ENCODE data around the gene CLEC2L.

The CLEC2L gene

DNA sequence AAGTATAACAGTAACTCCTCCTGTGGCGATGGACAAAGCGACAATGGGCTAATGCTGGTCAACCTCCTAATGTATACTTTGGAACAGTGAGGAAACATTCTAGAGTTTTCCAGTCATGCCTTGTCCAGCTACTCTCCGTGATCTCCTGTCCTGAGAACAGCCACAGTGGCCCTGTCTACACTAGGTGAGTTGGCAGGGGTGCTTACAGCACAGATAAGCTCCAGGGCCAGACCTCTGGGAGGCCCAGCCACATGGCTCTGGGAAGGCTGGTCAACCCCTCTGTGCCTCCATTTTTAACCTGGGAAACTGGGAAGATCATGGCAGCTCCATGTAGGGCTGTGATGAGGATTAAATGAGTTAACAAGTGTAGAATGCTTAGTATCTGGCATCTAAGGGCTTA is 57.0 kb downstream of the CLEC2L start:
- no peak for FAIRE-seq

DNA sequence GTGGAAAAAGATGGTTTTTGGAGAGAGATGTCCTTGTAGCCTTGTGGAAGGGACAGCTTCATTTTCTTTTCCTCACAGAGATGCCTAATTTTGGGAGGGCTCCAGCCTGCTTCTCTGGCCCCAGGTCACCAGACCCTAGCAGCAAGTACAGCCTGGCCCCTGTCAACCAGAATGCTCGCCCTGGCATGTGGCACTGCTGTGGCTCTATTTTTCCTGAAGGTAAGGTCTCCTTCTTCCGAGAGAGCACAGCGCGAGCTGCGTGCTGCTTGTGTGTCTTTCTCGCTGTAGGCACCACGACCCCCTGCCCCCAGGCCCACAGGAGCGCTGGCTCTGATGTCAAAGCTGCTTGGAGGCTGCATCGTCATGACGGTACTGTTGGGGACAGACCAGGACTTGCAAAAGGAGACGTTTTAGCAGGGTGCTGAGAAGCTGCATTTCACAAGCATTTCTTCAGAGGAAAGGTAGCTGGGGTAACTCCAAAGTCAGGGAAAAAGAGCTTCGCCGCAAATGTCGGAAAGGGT is 58.7 kb downstream of the CLEC2L start:
- no peak for FAIRE-seq

DNA sequence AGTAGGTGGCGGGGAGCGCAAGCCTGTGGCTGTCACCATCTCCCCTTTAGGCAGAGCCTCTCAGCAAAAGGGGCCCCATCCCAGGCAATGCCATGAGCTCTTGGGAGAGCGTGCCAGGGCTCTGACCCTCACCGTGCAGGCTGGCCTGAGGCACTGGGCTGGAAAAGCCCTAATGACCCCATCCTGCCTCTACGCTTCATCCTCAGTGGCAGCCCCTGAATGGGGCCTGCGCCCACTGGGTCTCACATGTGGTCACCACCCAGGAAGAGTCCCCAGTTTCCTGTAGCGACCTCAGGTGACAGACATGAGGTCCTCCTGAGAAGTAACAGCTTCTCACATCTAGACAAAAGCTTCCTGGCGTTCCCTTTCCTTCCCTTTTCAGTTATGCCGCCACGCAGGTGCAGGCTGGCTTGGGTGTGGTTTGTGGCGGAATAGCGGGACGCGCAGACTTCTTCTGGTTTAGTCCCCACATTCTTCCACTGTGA is 59.2 kb downstream of the CLEC2L start:
- FAIRE-seq = no peak

DNA sequence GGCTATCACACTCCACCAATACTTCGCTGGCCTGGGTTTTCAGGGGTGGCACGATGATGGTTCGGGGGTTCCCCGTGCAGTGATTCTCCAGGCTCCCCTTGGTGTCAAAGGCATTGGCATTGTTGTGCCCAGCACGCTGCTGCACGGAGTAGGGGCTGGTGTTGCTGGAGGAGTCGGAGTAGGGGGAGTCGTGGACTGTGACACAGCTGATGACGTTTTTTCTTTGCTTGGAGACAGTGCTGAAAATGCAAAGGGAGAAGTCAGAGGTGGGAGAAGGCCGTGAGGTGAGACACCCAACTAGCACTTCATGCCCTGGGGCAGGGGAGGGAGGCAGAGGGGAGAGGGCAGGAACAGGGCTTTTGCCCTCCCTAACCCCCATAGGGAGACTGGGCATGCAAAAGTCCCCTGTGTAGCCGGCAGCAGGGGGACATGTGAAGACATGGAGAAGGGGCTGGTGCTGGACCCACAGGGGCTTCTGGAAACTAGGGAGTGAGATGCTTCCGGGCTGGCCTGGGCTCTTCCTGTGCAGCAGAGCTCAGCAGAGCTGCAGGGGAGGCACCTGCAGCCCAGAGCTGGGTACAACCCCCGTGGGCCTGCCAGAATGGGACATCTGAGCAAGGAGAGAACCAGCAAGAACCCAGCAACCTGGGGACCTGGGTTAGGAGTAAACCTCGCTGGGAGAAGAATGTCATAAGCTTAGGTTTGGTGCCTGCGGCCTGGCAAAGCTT is 60.5 kb downstream of the CLEC2L start:
- FAIRE-seq = no peak

DNA sequence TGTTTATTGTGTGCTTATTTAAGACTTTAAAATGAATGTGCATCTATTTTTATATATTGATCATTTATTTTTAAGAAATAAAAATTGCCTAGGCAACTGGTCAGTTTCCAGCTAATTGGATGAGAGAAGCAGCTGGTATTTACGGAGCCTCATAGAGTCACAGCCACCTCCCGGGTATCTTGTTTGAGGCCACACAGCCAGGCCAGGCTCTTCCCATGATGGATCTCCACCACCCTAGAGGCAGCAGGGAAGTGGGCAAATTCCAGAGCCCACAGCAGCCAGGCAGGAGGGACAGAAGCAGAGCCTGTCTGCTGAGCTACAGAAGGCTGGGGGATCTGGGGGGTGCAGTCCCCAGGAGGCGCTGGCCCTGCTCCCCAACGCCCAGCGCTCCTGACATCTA is 61.6 kb downstream of the CLEC2L start:
- FAIRE-seq = no peak

DNA sequence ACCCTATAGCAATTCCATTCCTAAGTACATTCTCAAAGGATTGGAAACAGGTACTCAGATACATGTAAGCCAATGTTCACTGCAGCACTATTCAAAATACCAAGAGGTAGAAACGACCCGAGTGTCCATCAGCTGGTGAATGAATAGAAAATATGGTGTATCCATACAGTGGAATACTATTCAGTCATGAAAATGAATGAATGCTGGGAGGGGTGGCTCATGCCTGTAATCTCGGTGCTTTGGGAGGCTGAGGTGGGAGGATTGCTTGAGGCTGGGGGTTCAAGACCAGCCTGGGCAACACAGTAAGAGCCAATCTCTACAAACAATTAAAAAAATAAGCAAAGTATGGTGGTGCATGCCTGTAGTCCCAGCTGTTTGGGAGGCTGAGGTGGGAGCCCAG is 62.8 kb downstream of the CLEC2L start:
- no peak for FAIRE-seq

DNA sequence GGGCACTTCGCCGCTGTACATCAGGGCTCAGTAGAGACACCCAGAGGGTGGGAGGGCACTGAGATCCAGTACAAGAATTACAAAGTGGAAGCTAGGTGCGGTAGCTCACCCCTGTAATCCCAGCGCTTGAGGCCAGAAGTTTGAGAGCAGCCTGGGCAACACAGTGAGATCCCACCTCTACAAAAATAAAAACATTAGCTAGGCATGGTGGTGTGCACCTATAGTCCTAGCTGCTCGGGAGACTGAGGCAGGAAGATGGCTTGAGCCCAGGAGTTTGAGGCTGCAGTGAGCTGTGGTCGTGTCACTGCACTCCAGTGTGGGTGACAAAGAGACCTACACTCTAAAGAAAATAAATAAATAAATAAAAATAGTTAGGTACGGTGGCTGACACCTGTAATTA is 64.0 kb downstream of the CLEC2L start:
- FAIRE-seq = no peak

DNA sequence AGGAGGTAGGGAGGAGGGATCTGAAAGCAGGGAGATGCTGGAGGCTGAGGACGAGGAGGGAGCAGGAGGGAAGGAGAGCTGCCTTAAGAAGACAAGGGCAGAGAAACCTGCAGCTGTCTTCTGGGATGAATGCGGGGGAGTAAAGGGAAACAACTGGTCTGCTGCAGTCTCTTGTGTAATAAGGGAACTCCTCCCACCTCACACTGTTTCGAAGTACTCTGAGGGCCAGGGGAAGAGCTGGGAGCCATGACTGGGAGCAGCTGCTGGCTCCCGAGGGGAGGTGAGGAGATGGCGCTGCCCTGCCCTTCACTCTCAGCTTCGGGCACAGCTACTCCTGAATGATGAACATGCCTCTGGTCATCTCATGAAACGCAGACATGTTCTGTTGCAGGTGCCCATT is 65.1 kb downstream of the CLEC2L start:
- FAIRE-seq = no peak

DNA sequence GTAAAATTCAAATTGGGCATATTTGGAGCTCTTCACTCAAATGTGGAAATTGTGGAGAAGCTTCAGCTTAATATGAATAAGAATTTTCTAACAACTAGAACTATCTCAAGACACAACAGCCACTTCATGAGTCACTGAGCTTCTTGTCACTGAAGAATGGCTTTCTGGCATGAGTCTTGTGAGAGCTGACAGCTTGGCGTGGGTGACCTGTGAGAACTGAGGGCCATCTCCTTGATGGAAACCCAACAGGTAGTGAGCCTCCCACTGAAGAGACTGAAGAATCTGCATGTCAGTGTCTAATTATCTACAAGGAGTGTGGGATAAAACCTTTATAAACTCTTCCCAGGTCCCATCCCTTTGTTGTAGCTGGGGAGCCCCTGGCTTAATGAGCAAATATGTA is 66.0 kb downstream of the CLEC2L start:
- no peak for FAIRE-seq

DNA sequence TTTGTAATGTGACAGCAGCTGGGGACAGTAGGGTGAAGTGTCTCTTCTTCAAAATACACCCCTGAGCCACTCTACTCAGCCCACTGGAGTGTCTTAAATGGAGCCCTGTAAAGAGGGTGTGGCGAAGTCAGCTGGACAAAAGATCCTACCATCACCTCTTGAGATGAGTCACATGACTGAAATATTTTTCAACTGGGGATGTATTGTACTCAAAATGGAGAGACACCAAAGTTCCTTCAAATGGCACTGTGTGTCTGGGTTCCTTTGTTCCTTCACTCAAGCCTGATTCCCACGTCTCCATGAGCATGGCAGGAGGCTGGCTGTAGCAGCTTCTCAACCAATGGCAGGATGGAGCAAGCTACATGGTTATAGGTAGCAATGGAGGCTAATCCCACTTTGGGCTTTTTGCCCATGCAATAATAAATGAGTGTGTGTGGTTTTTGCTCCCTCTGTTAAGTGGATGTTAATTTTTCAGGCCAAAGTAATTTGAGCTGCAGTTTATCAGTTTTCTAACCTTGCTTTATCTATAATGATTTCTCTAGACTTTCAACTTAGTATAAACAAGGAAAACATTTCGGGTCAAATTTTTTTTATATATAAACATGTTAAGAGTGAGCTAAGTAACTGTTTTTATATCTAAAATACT is 68.2 kb downstream of the CLEC2L start:
- FAIRE-seq = no peak

DNA sequence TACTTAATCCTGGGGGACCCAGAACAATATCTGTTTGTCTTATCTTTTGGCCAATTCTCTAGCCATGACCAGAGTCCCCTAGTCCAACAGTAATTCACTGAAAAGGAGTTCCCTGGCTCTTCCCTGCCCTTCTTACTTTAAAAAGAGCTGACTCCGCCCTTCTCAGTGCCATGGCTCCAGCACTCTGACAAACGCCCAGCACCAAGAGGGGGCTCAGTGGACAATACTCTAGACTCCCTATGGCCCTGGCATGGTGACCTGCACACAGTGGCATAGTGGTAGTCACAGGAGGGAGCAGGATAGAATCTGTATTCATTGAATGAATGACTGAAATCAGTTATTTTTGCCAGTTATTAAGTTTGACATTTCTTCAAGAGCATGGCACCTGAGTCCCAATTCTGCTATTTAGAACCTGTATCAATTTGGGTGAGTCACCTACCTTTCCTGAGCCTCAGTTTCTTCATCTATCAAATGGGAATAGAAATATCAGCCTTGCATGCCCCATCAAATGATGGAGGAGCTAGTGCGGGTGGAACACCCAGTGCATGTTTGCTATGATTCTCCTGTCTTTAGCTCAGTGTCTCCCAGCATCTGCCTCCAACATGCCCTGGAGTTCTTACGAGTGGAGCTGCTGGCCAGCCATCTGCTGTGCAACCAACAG is 69.4 kb downstream of the CLEC2L start:
- FAIRE-seq = no peak

DNA sequence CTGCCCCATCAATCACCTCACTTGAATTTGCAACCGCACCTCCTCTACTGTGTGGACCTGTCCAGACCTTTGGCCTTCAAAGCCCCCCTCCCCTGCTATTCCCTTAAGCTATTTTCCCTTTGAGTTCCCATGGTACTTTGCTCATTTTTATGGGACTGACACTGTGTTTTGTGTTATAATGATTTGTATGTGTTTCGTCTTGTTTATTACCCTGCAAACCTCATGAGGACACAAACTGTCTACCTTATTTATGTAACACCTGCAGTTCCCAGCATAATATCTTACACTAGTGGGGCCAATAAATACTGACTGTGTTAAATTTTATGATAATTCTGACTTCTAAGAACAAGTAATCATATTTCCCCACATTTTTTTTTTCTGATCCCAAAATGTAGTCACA is 70.6 kb downstream of the CLEC2L start:
- FAIRE-seq = no peak

Data from TTC549 (cell line).